ENCODE data around the gene SLC9A9. TPM values are rescaled to one million over a fixed set of nuclear protein-coding genes. Genes with fewer than 3 reads are reported as not detected.

The SLC9A9 gene
- total RNA-seq, 2 donors from 2014 or later = 1.3 to 3.7 TPM

GRCh38 chr3:143429628-143430514 is 418.4 kb downstream of the SLC9A9 start:
- no peaks in the 10 kb centered on the region for H3K27me3 ChIP-seq (ENCODE audit: control insufficient read depth, insufficient read depth, low read length, poor library complexity, severe bottlenecking)
- H3K4me1 ChIP-seq (ENCODE audit: control insufficient read depth, insufficient read depth, low read length) = peaks cover 11% of the 10 kb centered on the region
- H3K9ac ChIP-seq (ENCODE audit: extremely low read depth, low read length, poor library complexity, severe bottlenecking) = no peak overlapping the region
- no peak overlapping the region for H3K27ac ChIP-seq (ENCODE audit: low read depth, low read length)
- no peaks in the 10 kb centered on the region for H3K36me3 ChIP-seq (ENCODE audit: control insufficient read depth, insufficient read depth, low read length)
- H3K27me3 Mint-ChIP-seq (ENCODE audit: insufficient read depth) = peaks cover 9% of the 10 kb centered on the region
- H3K9me3 Mint-ChIP-seq = no peaks in the 10 kb centered on the region
- H3K9me3 ChIP-seq (ENCODE audit: control insufficient read depth, low read length) = no peaks in the 10 kb centered on the region
- peaks cover 43% of the 10 kb centered on the region for H3K4me1 Mint-ChIP-seq
- DNase-seq = peak; percentile 65
- no peaks in the 10 kb centered on the region for H3K36me3 Mint-ChIP-seq (ENCODE audit: low read depth)
- H3K4me3 ChIP-seq (ENCODE audit: low read length) = no peak overlapping the region
- H3K4me3 Mint-ChIP-seq = no peak overlapping the region
- 70 to 100% methylated on average over 3 to 5 of the region's 5 CpGs for WGBS, 2 experiments (ENCODE audit: insufficient coverage in 1 of 2, insufficient read length in 1 of 2)
- TF ChIP-seq CTCF (conservative IDR thresholded peaks at IDR 0.05) = no peak
- no peak overlapping the region for H3K27ac Mint-ChIP-seq

- Mint-ChIP-seq H3K36me3 (ENCODE audit: low read depth) (no peaks in the 10 kb centered on the region), H3K4me3 (no peak overlapping the region), H3K27me3 (ENCODE audit: insufficient read depth) (peaks cover 9% of the 10 kb centered on the region), H3K27ac (no peak overlapping the region), H3K9me3 (no peaks in the 10 kb centered on the region), H3K4me1 (peaks cover 41% of the 10 kb centered on the region)
- Histone ChIP-seq H3K27ac (ENCODE audit: low read depth, low read length) (no peak overlapping the region), H3K36me3 (ENCODE audit: control insufficient read depth, insufficient read depth, low read length) (no peaks in the 10 kb centered on the region), H3K4me3 (ENCODE audit: low read length) (no peak overlapping the region), H3K4me1 (ENCODE audit: control insufficient read depth, insufficient read depth, low read length) (peaks cover 11% of the 10 kb centered on the region), H3K27me3 (ENCODE audit: control insufficient read depth, insufficient read depth, low read length, poor library complexity, severe bottlenecking) (no peaks in the 10 kb centered on the region), H3K9ac (ENCODE audit: extremely low read depth, low read length, poor library complexity, severe bottlenecking) (no peak overlapping the region), H3K9me3 (ENCODE audit: control insufficient read depth, low read length) (no peaks in the 10 kb centered on the region)
- TF ChIP-seq CTCF (conservative IDR thresholded peaks at IDR 0.05) = no peak
- 100% methylated on average over 1 of the region's 1 CpG; no CpG with 5 or more reads in 1 of the 2 experiments for WGBS, 2 experiments (ENCODE audit: insufficient coverage in 1 of 2, insufficient read length in 1 of 2)
- no peak for DNase-seq
These were observed 420.0 kb downstream of the SLC9A9 start for GRCh38 chr3:143428294-143428693.

- Histone ChIP-seq H3K4me1 (ENCODE audit: control insufficient read depth, insufficient read depth, low read length) (peaks cover 11% of the 10 kb centered on the region), H3K36me3 (ENCODE audit: control insufficient read depth, insufficient read depth, low read length) (no peaks in the 10 kb centered on the region), H3K9ac (ENCODE audit: extremely low read depth, low read length, poor library complexity, severe bottlenecking) (no peak overlapping the region), H3K27ac (ENCODE audit: low read depth, low read length) (no peak overlapping the region), H3K9me3 (ENCODE audit: control insufficient read depth, low read length) (no peaks in the 10 kb centered on the region), H3K27me3 (ENCODE audit: control insufficient read depth, insufficient read depth, low read length, poor library complexity, severe bottlenecking) (no peaks in the 10 kb centered on the region), H3K4me3 (ENCODE audit: low read length) (no peak overlapping the region)
- no peak overlapping the region for H3K4me3 Mint-ChIP-seq
- no peak for TF ChIP-seq CTCF (conservative IDR thresholded peaks at IDR 0.05)
- no peaks in the 10 kb centered on the region for H3K36me3 Mint-ChIP-seq (ENCODE audit: low read depth)
- H3K9me3 Mint-ChIP-seq = no peaks in the 10 kb centered on the region
- DNase-seq = no peak
- peaks cover 39% of the 10 kb centered on the region for H3K4me1 Mint-ChIP-seq
- 67 to 88% methylated on average over 1 of the region's 1 CpG for WGBS, 2 experiments (ENCODE audit: insufficient coverage in 1 of 2, insufficient read length in 1 of 2)
- H3K27ac Mint-ChIP-seq = no peak overlapping the region
- peaks cover 9% of the 10 kb centered on the region for H3K27me3 Mint-ChIP-seq (ENCODE audit: insufficient read depth)
These were observed 420.6 kb downstream of the SLC9A9 start for GRCh38 chr3:143427631-143428030.
